Activated naive CD4-positive, alpha-beta T cell treated with anti-CD3 and anti-CD28 coated beads, Interleukin-2, amount 50 U/mL, for 16 hours (primary cell): ENCODE results near the gene RIN3.

ENCODE experiments used
- DNase-seq: peaks from one replicate; pipeline ENCODE4 v3.0.0-alpha.2; 2020

The RIN3 gene, protein sequence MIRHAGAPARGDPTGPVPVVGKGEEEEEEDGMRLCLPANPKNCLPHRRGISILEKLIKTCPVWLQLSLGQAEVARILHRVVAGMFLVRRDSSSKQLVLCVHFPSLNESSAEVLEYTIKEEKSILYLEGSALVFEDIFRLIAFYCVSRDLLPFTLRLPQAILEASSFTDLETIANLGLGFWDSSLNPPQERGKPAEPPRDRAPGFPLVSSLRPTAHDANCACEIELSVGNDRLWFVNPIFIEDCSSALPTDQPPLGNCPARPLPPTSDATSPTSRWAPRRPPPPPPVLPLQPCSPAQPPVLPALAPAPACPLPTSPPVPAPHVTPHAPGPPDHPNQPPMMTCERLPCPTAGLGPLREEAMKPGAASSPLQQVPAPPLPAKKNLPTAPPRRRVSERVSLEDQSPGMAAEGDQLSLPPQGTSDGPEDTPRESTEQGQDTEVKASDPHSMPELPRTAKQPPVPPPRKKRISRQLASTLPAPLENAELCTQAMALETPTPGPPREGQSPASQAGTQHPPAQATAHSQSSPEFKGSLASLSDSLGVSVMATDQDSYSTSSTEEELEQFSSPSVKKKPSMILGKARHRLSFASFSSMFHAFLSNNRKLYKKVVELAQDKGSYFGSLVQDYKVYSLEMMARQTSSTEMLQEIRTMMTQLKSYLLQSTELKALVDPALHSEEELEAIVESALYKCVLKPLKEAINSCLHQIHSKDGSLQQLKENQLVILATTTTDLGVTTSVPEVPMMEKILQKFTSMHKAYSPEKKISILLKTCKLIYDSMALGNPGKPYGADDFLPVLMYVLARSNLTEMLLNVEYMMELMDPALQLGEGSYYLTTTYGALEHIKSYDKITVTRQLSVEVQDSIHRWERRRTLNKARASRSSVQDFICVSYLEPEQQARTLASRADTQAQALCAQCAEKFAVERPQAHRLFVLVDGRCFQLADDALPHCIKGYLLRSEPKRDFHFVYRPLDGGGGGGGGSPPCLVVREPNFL

DNA sequence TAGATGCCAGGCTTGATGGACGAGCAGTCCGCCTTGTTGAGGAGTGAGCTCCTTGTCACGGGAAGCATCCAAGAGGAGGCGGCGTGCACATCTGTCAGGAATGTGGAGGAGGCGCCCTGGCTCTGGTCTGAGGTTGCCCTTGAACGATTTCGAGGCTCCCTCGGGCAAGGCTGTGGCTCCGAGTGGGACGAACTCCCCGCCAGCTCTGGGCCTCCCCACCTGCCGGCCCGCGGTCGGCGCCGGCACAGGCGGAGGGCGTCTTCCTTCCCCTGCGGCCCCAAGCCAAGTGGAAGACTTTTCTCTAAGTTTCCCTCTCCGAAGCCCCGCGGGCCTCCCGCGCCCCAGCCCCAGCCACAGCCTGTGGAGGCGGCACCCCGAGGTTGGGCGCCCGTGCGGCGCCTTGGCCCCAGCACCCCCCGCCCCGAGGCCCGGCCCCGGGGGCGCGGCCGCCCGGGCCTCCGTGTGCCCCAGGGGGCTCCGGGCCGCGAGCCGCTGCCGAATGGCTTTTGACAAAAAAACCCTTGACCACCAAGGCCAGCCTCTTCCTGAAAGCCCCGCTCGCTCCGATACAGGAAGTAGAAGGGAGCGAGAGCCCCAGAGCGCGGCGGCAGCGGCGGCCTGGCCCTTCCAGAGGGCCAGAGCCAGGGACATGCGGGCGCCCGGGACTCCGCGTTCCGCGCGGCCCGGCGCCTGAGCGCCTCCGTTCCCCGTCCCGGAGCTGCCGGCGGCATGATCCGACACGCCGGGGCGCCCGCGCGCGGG is at the start of gene RIN3:
Gene RIN3 (plus strand): TSS at position 578 of the 762 bp plus-strand sequence. CDS start 152 bp downstream, at position 730.
- peak; percentile 39 for DNase-seq

DNA sequence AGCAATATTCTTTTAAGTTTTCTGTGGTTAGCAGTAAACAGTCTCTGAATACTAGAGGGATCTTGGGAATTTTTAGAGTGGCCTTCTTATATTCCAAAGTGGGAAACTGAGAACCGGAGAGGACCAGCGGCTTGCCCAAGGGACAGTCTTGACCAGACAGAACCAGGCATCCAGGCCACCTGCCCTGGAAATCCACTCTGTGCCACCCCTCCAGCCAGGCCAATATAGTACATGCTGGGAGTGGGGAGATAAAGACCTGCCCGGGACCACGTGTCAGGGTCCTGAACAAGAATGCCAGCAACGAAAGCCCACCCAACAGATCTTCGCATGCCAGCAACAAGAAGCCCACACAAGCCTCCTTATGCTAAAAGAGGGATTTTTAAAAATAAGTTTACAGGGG is 49.4 kb upstream of the RIN3 start:
- no peak for DNase-seq

DNA sequence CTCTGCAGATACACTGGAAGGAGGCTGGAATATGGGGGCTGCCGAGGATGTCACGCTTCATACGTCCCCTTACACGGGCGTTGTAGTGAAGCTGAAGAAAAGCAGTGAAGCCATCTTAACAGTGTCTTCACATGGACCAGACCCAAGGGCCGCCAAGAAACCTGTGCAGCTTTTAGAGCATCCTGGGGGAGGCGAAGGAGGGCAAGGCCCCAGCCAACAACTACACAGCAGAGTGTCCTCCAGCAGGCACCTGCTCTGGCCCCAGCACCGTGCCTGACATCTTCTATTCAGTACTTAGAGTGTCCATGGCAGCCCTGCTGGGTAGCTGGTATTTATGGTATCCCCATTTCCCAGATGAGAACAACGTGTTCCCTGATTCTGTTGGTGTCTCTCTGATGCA is 48.9 kb upstream of the RIN3 start:
- no peak for DNase-seq

DNA sequence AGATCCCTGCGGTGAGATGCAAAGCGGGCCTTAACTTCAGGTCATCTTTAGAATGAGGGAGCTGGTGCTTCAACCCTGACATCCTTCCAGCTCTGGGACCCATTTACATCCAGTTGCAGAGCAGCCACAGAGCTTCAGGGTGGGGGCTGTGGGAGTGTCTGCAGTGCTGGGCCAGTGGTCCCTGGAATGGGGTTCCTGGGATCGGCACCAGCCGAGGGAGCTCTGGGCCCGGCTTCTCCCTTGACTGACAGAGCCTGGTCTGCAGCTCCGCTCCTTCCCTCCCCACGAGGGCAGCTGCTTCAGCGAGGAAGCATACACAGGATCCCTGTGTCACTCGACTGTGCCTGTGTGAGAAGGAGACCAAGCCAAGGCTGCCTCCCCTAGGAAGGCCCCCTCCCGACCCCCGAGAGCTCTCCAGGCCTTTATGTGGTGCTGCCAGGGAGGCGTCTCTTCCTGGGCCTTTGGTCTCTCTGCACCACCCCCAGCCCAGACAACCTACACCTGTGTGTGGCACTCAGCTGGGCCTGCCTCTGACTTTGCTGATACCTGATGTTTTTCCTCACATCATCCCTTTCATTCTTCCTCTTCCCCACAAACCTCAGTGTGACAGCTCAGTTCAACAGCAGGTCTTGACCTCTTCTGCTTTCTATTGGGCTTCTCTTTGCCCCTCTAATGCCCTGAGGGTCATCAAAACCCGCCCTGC is 48.1 kb upstream of the RIN3 start:
- DNase-seq, result no peak

DNA sequence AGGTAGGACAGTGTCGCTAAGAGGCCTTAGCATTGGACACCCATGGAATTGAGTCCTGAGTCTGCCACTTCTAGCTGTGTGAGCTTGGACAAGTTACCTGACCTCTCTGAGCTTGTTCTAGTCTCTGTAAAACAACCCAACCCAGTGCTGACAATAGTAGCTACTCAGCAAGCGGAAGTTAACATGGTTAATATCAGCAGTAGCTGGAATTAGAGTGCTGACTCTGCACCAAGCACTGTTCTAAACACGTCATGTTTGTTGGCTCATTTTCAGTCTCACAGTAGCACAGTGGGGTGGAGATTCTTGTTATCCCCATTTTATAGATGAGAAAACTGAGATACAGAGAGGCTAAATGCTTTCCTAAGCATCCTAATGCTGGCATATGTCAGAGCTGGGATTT is 47.5 kb upstream of the RIN3 start:
- DNase-seq, result no peak

DNA sequence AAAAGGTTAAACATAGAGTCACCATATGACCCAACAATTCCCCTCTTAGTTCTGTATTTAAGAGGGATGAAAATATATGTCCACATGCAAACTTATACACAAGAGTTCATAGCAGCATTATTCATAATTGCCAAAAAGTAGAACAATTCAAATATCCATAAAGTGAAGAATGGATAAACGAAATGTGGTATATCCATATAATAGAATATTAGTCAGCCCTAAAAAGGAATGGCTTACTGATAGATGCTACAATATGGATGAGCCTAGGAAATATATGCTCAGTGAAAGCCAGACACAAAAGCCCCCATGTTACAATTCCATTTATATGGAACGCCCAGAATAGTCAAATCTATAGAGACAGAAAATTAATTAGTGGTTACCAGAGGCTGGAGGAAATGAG is 44.1 kb upstream of the RIN3 start:
- no peak for DNase-seq

DNA sequence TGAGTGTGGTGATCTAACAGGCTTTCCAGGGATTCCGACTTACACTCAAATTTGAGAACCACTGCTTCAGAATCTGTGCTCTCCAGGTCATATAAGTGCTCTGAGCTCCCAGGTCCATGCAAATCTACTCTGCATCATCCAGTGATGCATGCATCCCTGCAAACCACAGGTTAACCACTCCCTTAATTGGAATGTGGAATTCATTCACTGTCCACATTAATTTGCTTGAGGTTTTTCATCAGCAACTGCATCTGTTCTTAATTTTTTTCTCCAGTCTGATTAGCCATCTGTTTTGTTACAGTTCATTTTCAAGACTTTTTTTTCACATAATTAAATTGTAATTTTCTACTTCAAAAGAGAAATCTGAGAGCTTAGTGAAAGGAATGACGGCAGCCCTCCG is 43.4 kb upstream of the RIN3 start:
- DNase-seq, result no peak

DNA sequence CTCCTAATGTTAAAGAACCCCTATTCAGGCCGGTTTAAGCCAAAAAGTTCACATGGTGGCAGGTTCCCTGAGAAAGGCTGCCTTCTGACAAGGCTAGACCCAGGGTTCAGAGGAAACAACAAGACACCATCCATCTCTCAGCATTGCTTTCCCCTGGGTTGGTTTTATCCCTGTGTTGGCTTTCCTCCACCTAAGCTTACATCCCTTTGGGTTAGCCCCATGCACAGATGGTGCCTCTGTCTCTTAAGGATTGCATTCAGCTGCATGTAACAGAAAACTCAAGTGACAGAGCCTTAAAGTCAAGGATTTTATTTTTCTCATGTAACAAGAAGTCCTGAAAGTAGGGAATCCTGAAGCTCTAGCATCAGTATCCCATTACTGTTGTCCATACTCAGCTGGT is 42.8 kb upstream of the RIN3 start:
- DNase-seq, result no peak

DNA sequence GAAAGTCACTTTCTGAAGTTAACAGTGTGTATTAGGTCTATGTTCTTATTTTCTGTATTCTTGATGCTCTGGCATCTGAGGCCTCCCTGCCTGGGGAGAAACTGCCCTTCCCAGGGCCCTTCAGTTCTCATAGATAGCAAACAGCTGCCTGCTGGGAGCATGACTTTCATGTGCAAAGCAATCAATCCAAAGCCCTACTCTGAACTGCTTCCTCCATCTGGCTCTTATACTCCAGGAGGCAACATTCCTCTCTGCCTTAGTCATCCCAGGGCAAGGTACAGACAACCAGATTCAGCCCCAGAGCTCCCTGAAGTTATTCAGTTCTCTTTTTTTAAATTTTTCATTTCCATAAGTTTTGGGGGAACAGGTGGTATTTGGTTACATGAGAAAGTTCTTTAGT is 41.7 kb upstream of the RIN3 start:
- no peak for DNase-seq

DNA sequence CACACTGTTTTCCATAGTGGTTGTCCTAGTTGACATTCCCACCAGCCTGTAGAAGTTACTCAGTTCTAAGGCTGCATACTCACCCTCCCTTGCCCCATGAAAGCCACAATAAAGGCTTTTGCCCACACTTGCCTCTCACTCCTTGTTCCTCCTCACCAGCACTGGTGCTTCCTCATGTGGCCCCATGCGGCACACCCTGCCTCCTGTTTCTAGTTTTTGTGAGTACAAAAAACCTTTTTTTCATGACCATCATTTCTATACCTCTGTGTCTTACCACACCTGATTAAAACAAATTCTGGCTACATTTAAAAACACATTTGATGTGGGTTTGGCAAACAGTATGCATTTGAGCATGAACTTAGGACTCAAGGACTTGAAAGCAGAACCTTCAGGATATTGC is 40.7 kb upstream of the RIN3 start:
- DNase-seq, result no peak

DNA sequence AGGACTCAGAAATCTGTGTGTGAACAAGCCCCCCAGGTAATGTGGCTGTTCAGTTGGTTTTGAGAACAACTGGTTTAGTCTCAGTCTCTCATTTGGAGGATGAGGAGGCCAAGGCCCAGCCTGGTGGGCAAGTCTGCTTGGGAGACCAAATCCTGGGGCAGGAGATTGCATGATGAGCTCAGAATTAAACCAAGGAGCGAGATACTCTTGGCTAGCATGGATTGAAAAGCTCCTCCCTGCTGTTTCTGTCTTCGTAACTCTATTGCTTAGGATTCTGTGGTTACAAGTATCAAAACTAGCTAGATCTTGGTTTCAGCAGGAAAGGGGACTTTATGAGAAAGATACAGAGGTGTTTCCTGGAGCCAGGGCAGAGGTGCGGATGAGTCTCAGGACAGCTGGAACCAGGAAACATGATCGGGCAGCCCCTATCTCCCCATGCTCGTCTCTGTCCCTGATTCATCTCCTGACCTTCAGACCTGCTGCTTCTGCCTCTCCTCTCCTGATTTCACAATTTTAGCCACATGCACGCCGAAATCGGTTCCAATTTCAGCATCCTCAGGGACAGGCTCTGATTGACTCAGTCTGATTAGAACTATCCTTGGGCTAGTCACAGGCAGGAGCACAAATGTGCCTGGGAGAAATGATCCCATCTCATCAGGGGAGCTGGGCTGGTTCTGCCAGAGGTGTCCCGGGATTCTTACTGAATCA is 40.2 kb upstream of the RIN3 start:
- DNase-seq, result no peak

DNA sequence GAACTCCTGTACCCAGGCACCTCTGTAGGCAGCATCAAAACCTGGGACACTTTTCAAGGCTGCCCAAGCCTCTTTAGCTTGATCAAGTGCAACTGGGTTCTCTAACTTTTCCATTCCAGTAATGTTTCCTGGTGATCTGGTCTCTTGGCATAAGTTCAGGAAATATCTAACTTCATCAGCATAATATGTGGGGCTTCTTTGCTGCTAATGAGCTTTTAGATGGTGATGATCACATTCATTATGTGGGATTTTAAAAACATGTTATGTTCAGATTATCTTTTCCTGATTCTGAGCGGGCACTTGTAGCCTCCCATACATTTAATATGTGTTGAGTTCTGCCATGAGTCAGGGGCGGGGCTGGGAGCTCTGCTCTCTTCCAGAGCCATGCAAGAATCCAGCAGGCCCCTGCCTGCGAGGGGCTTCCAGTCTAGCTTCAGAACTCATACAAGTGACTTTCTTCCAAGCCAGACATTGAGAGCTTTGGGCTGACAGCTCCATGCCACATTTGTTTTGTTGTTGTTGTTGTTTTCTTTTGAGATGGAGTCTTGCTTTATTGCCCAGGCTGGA is 39.5 kb upstream of the RIN3 start:
- no peak for DNase-seq

DNA sequence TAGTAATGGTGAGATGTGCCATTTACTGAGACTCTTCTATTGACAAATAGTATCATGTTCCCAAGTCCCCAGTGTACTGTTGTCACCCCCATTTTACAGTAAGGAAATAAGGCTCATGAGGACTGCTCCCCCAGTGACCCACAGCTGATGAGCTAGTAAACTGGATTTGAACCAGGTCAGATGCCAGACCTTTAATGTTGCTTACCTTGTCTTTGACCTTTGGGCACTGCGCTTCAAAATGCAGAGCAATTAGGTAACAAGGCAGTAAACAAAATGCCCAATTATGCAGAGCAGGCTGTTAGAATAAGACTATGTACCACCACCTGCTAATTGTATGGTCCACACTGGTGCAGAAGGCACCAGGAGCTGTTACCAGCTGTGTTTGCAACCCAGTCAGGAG is 38.5 kb upstream of the RIN3 start:
- DNase-seq, result no peak

DNA sequence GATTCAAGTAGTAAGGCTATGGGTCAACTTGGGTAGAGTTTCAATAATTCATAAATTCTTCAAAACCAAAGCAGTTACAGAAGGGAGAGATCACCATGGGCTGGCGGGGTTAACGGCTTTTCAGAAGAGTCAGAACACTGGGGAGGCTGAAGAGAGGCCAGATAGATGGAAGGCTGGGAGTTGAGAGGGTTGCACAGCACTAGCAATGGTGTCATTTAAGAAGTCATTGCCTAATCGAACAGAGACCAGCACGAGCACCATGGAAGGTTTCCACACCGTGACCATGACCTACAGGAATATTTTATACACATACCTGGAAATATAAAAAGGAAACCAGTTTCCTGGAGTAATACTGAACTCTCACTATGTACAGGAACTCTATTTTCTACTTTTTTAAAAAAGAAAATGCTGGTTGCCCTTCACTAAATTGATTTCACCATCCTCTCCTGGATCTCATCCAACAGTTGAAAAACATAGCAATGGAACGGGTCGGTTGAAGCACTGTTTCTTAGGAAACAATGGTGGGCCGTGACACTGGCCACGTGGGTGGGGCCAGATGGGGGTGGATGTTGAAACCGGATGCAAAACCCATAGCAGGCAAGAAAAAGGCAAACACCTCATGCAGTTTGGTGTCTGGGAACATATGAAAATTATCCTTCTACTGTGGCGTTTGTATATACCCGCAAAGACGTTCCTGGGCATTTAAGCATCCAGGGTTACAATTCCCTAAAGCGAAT is 38.0 kb upstream of the RIN3 start:
- DNase-seq, result no peak

DNA sequence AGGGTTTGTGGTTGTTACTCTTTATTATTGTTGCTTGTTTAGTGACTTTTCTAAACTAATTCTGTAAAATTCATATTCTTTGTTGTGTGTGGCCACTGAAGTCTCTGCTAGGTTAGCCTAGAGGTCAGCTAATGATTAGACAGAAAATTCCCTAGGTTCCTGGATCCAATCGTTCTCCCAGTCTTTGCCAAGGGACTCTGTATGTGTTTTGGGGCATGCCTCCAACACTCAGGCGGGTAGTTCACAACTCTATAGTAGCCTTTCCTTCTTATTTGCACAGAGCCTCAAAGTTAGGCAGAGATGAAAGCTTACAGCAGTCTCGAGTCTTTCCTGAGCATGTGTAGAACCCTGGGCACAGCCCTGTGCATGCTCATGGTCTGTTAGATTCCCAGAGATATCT is 32.7 kb upstream of the RIN3 start:
- DNase-seq, result no peak

DNA sequence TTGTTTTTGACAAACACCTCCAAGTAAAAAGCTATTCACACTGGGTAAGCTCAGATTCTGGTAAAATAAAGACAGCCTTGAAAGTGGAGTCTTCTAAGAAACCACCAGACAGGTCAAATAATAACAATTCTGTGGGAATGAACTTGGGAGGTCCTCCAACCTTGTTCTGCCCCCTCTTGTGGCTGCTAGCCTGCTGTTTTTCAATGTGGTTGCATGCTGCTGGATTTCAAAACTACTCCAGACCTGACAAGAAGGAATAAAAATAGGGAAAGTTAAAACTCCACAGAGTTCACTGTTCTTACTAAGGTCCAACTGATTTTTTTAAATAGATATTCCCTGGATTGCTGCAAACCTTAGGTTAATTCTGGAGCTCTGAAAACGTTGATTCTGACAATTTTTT is 32.2 kb upstream of the RIN3 start:
- no peak for DNase-seq

DNA sequence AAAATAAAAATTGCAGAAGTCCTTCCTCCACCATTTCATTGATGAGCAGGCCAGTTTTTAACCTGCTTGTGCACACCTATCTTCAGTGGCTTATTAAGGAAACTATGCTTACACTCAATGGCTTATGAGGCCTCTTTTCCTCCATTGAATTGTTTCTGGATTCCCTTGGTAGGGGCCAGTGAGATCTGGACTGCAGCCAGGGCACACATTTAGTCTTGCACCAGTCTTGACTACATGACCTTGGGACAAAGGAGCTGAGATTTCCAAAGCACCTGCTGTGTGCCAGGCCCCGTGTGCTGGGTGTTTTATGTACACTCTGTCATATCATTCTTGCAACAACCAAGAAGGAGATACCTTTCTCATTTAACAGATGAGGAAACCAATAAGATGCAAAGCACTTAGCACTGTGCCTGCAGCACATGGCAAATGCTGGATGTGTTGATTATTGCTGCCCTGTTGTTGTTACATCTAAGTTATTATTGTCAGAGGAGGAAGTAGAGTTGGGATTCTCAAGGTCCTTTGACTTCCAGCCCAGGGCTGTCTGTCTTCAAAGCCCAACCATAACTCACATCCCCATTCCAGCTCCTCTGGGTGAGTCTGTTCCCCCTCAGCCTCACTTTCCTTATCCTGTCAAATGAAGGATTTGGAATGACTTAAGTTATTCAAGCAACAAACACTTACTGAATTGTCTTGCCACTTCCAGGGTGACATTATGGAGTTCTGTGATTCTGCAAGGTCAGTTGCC is 31.6 kb upstream of the RIN3 start:
- no peak for DNase-seq

DNA sequence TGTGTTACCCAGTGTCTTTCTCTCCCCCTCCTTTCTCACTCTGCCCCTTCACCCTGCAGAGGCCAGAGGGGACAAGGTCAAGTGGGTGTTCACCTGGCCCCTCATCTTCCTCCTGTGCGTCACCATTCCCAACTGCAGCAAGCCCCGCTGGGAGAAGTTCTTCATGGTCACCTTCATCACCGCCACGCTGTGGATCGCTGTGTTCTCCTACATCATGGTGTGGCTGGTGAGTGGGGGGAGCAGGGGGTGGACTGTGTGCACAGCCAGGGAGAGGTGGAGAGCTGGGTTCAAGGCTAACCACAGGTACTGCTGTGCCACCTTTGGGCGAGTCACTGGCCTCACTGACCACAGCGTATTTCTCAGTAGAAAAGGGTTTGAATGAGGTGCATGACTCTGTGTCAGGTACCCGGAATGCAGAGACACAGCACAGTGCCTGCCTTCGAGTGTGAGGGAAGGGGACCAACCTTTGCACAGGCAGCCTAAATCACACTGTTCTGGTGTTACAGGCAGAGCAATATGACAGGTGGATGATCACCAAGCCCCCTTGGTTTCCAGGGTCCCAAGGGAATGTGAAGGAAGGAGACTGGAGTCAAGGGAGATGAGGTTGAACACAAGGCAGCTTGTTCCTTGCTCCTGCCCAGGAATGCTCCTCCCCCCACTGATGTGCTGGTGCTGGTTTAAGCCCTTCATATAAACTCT is 30.8 kb upstream of the RIN3 start:
- no peak for DNase-seq

DNA sequence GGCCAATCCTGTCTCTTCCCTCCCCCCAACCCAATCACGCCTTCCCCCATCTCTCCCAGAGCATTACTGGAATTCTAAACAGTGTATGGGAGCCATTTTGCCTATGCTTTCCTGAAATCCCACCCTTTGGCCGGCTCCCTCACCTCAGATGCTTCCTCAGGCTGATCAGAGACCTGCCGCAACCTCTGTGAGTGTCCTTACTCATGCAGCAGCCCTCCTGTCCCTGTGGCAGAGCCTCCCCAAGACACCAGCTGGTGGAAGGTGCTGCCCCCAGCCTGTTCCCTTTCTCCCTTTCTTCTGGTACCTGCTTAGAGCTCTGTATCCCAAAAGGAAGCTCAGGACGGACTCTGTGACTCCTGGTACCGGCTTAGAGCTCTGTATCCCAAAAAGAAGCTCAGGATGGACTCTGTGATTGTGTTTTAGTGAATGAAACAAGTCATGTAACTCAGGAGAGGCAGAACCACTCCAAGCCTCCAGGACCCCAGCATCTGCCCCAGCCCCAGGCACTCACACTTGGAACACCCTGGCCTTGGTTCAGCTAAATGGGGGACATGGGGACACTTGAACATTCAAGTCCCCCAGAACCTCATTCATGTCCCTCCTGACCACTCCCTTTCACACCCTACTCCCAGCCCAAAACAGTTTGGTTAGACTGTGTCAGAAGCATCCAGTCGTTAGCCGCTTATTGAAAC is 29.3 kb upstream of the RIN3 start:
- no peak for DNase-seq
